Measurements from ENCODE around the gene LY6G6F.
A peak's percentile ranks its signal among the peaks of the same experiment; 100 is the strongest.

LY6G6F gene

GRCh38 chr6:31741815-31742214, 35.1 kb downstream of the LY6G6F start:
- Mint-ChIP-seq H3K27ac (no peak overlapping the region), H3K4me3 (peak overlapping the region; percentile 37), H3K36me3 (ENCODE audit: low read depth) (peaks cover 23% of the 10 kb centered on the region)

GRCh38 chr6:31742894-31743293, 36.2 kb downstream of the LY6G6F start:
- Mint-ChIP-seq H3K4me3 (no peak overlapping the region), H3K9me3 (no peaks in the 10 kb centered on the region), H3K27me3 (ENCODE audit: low read depth, poor library complexity) (peaks cover 3% of the 10 kb centered on the region), H3K4me1 (peaks cover 86% of the 10 kb centered on the region), H3K27ac (peak overlapping the region; percentile 87), H3K36me3 (ENCODE audit: low read depth) (peaks cover 30% of the 10 kb centered on the region)
- no peak for DNase-seq
- TF ChIP-seq CTCF (IDR thresholded peaks at IDR 0.05) = no peak

More at GRCh38 chr6:31741815-31742214, 35.1 kb downstream of the LY6G6F start:
- no peak for TF ChIP-seq CTCF (IDR thresholded peaks at IDR 0.05)
- Mint-ChIP-seq H3K9me3 (no peaks in the 10 kb centered on the region), H3K27me3 (ENCODE audit: low read depth, poor library complexity) (peaks cover 3% of the 10 kb centered on the region), H3K4me1 (peaks cover 90% of the 10 kb centered on the region)
- no peak for DNase-seq

GRCh38 chr6:31744422-31744821, 37.8 kb downstream of the LY6G6F start:
- H3K27me3 Mint-ChIP-seq (ENCODE audit: low read depth, poor library complexity) = peaks cover 3% of the 10 kb centered on the region

GRCh38 chr6:31749301-31750036, 42.8 kb downstream of the LY6G6F start:
- DNase-seq = no peak
- H3K4me3 Mint-ChIP-seq = no peak overlapping the region
- peaks cover 12% of the 10 kb centered on the region for H3K36me3 Mint-ChIP-seq (ENCODE audit: low read depth)
- H3K27me3 Mint-ChIP-seq (ENCODE audit: low read depth, poor library complexity) = no peaks in the 10 kb centered on the region
- H3K4me1 Mint-ChIP-seq = peaks cover 21% of the 10 kb centered on the region
- TF ChIP-seq CTCF (IDR thresholded peaks at IDR 0.05) = no peak
- peak overlapping the region; percentile 46 for H3K27ac Mint-ChIP-seq
- H3K9me3 Mint-ChIP-seq = no peaks in the 10 kb centered on the region

More at GRCh38 chr6:31744422-31744821, 37.8 kb downstream of the LY6G6F start:
- TF ChIP-seq CTCF (IDR thresholded peaks at IDR 0.05) = no peak
- Mint-ChIP-seq H3K4me3 (peak overlapping the region; percentile 5), H3K36me3 (ENCODE audit: low read depth) (peaks cover 30% of the 10 kb centered on the region), H3K27ac (peak overlapping the region; percentile 84), H3K4me1 (peaks cover 70% of the 10 kb centered on the region), H3K9me3 (no peaks in the 10 kb centered on the region)
- DNase-seq = no peak

- no peak for DNase-seq
- Mint-ChIP-seq H3K27me3 (ENCODE audit: low read depth, poor library complexity) (no peaks in the 10 kb centered on the region), H3K9me3 (no peaks in the 10 kb centered on the region), H3K4me1 (peaks cover 10% of the 10 kb centered on the region), H3K4me3 (no peak overlapping the region), H3K36me3 (ENCODE audit: low read depth) (peaks cover 12% of the 10 kb centered on the region), H3K27ac (no peak overlapping the region)
- no peak for TF ChIP-seq CTCF (IDR thresholded peaks at IDR 0.05)
These were observed 43.9 kb downstream of the LY6G6F start for GRCh38 chr6:31750411-31751022.
